ENCODE data around the gene SORT1.
"Not testable (repeated sequence)": the region's sequence is repeated elsewhere in the genome, so short reads cannot be mapped to it uniquely, and the experiment has no call there.

The SORT1 gene

GRCh38 chr1:109296782-109297181, 100.9 kb downstream of the SORT1 start:
- DNase-seq: no peak

- DNase-seq: no peak
These were observed 101.9 kb downstream of the SORT1 start for GRCh38 chr1:109295712-109296415.

- peak in 2 of 4 experiments; percentile 34 to 40 for DNase-seq
These were observed 103.2 kb downstream of the SORT1 start for GRCh38 chr1:109294481-109294880.

- DNase-seq: no peak
These were observed 104.7 kb downstream of the SORT1 start for GRCh38 chr1:109293026-109293425.

- no peak for DNase-seq
These were observed 105.4 kb downstream of the SORT1 start for GRCh38 chr1:109292364-109292763.

GRCh38 chr1:109290998-109291397, 106.7 kb downstream of the SORT1 start:
- peak; percentile 76 to 84 (median 82) for DNase-seq

- DNase-seq: no peak
These were observed 107.6 kb downstream of the SORT1 start for GRCh38 chr1:109290137-109290536.

- not testable (repeated sequence) for DNase-seq
These were observed 111.0 kb downstream of the SORT1 start for GRCh38 chr1:109286762-109287161.

GRCh38 chr1:109283748-109284600, 113.7 kb downstream of the SORT1 start:
- no peak for DNase-seq

GRCh38 chr1:109282952-109283747, 114.6 kb downstream of the SORT1 start, which contains the start of gene PSRC1:
PSRC1 (minus strand) TSS chr1:109283145.
- peak; percentile 92 to 97 (median 96) for DNase-seq

GRCh38 chr1:109282497-109282951, 115.2 kb downstream of the SORT1 start:
- no peak for DNase-seq

- DNase-seq: peak; percentile 44 to 77 (median 68)
These were observed 115.8 kb downstream of the SORT1 start for GRCh38 chr1:109281680-109282496.

- DNase-seq: no peak
These were observed 116.9 kb downstream of the SORT1 start for GRCh38 chr1:109280862-109281261.

GRCh38 chr1:109279615-109280278, 118.0 kb downstream of the SORT1 start:
- no peak for DNase-seq

GRCh38 chr1:109277434-109278204, 120.1 kb downstream of the SORT1 start:
- peak; percentile 83 to 90 (median 86) for DNase-seq

GRCh38 chr1:109275706-109276345, 121.9 kb downstream of the SORT1 start:
- no peak for DNase-seq

- DNase-seq: peak in 1 of 4 experiments; percentile 27
These were observed 122.9 kb downstream of the SORT1 start for GRCh38 chr1:109274533-109275476.

GRCh38 chr1:109273570-109274288, 124.0 kb downstream of the SORT1 start:
- DNase-seq: peak in 1 of 4 experiments; percentile 37
